Spleen (tissue), 7 donors: ENCODE results near the gene TEAD1.

Source experiments
- POLR2A ChIP-seq, 3 donors: fragments of 450-650 bp; IDR thresholded peaks; one replicate each; pipeline ENCODE4 v1.5.1; 2017; ENCODE audit warnings: antibody characterized with exemption in 3 of 3, mild to moderate bottlenecking in 1 of 3
- TF ChIP-seq, protein P1 (sequence below), 11 experiments: fragments of 200-600 bp in 7 of 11; fragments of 450-650 bp in 4 of 11; sonication (generic) in 4 of 11; IDR thresholded peaks in 8 of 11; conservative IDR thresholded peaks in 3 of 11; 1 replicate in 7 of 11; 2 replicates in 4 of 11; pipeline versions ENCODE4 v1.4.0 to v1.8.0; 2016 to 2021; ENCODE audit warnings: antibody characterized with exemption in 11 of 11, inconsistent platforms in 4 of 11, mild to moderate bottlenecking in 1 of 11
- donor health status: DM: no; HTN: no; CAD: no; lungs with moderate emphysema.
- donor health status: DM: no; HTN: no; CAD: no.
- donor health status: DM: no; HTN: no; CAD: no.

DNA sequence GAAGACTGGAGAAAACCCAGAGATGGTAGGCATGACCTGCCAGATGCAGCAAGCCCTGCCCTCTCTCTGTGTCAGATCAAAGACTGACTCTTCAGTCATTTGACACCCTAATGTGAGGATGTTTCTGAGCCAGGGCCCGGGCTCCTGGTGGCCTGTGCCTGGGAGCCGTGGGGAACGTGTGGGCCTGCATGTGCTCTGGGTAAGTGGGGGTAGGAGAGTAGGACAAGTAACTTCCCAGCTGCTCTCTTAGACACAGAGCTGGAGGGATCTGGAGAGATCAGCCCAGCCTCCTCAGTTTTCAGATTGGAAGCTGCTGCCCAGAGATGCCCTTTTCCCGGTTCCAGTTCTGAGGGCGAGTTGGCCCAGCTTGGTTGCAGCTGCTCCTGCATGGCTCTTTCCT lies 110.8 kb downstream of the TEAD1 start:
- TF ChIP-seq, protein P1, sequence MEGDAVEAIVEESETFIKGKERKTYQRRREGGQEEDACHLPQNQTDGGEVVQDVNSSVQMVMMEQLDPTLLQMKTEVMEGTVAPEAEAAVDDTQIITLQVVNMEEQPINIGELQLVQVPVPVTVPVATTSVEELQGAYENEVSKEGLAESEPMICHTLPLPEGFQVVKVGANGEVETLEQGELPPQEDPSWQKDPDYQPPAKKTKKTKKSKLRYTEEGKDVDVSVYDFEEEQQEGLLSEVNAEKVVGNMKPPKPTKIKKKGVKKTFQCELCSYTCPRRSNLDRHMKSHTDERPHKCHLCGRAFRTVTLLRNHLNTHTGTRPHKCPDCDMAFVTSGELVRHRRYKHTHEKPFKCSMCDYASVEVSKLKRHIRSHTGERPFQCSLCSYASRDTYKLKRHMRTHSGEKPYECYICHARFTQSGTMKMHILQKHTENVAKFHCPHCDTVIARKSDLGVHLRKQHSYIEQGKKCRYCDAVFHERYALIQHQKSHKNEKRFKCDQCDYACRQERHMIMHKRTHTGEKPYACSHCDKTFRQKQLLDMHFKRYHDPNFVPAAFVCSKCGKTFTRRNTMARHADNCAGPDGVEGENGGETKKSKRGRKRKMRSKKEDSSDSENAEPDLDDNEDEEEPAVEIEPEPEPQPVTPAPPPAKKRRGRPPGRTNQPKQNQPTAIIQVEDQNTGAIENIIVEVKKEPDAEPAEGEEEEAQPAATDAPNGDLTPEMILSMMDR (IDR thresholded peaks at IDR 0.05 in 8 of 11, conservative IDR thresholded peaks at IDR 0.05 in 3 of 11), result no peak
- TF ChIP-seq POLR2A (IDR thresholded peaks at IDR 0.05), result no peak
